Stimulated activated CD4-positive, alpha-beta T cell treated with anti-CD3 and anti-CD28 coated beads, Interleukin-4, amount 100 ng/mL, for 24 hours (primary cell): ENCODE results near the gene HRH1.
A peak's percentile ranks its signal among the peaks of the same experiment; 100 is the strongest.
"Not testable (repeated sequence)": the region's sequence is repeated elsewhere in the genome, so short reads cannot be mapped to it uniquely, and the experiment has no call there.

Experiments used
- DNase-seq: peaks from one replicate; pipeline ENCODE4 v3.0.0-alpha.2; 2020

Gene HRH1

GRCh38 chr3:11206953-11207352, 52.7 kb downstream of the HRH1 start:
- DNase-seq = no peak

GRCh38 chr3:11211531-11212298, 57.4 kb downstream of the HRH1 start:
- no peak for DNase-seq

GRCh38 chr3:11212299-11212608, 58.0 kb downstream of the HRH1 start:
- no peak for DNase-seq

- DNase-seq = no peak
These were observed 58.5 kb downstream of the HRH1 start for GRCh38 chr3:11212784-11213183.

GRCh38 chr3:11213810-11214450, 59.6 kb downstream of the HRH1 start:
- no peak for DNase-seq

GRCh38 chr3:11214451-11214978, 60.2 kb downstream of the HRH1 start:
- DNase-seq = no peak

- DNase-seq = not testable (repeated sequence)
These were observed 63.1 kb downstream of the HRH1 start for GRCh38 chr3:11217370-11217769.

- DNase-seq = no peak
These were observed 65.9 kb downstream of the HRH1 start for GRCh38 chr3:11220230-11220629.

GRCh38 chr3:11221818-11222415, 67.6 kb downstream of the HRH1 start:
- DNase-seq = no peak

- DNase-seq = no peak
These were observed 69.7 kb downstream of the HRH1 start for GRCh38 chr3:11224010-11224409.

- no peak for DNase-seq
These were observed 70.6 kb downstream of the HRH1 start for GRCh38 chr3:11224870-11225229.

GRCh38 chr3:11226042-11226370, 71.7 kb downstream of the HRH1 start:
- DNase-seq = no peak

GRCh38 chr3:11228041-11228440, 73.7 kb downstream of the HRH1 start:
- DNase-seq = no peak

GRCh38 chr3:11230125-11230524, 75.8 kb downstream of the HRH1 start:
- DNase-seq = no peak

GRCh38 chr3:11230832-11231231, 76.5 kb downstream of the HRH1 start:
- no peak for DNase-seq

- DNase-seq = no peak
These were observed 81.1 kb downstream of the HRH1 start for GRCh38 chr3:11235385-11235784.

GRCh38 chr3:11236588-11237461, 82.5 kb downstream of the HRH1 start:
- peak; percentile 82 for DNase-seq

- peak; percentile 29 for DNase-seq
These were observed 83.8 kb downstream of the HRH1 start for GRCh38 chr3:11238060-11238459.

GRCh38 chr3:11238880-11239279, 84.6 kb downstream of the HRH1 start:
- peak; percentile 27 for DNase-seq

GRCh38 chr3:11239796-11240195, 85.5 kb downstream of the HRH1 start:
- no peak for DNase-seq

GRCh38 chr3:11240496-11240895, 86.2 kb downstream of the HRH1 start:
- peak; percentile 60 for DNase-seq

- DNase-seq = no peak
These were observed 89.9 kb downstream of the HRH1 start for GRCh38 chr3:11244121-11244677.

- no peak for DNase-seq
These were observed 91.0 kb downstream of the HRH1 start for GRCh38 chr3:11245276-11245675.
